Activated CD8-positive, alpha-beta memory T cell treated with anti-CD3 and anti-CD28 coated beads for 36 hours (primary cell): ENCODE data around the gene TAF1B. TPM values are rescaled to one million over a fixed set of nuclear protein-coding genes. Genes with fewer than 3 reads are reported as not detected.

Experiments
- CTCF ChIA-PET: fragments of 350-600 bp; sonication (Branson Sonifier 250); formaldehyde crosslinking; loops from one replicate; lab custom pipeline; 2021; ENCODE audit warnings: antibody characterized with exemption; lab: Charles Lee
- POLR2A ChIA-PET: fragments of 350-600 bp; sonication (Branson Sonifier 250); formaldehyde crosslinking; loops from one replicate; lab custom pipeline; 2021; ENCODE audit warnings: antibody characterized with exemption; lab: Charles Lee
- total RNA-seq, 2 experiments: library from RNA; stranded (reverse); gene quantifications; one replicate each; pipeline ENCODE4 v1.2.3, GENCODE V29; 2021

TAF1B gene
- total RNA-seq, 2 experiments from 2014 or later = 23.5 to 24.2 TPM

DNA sequence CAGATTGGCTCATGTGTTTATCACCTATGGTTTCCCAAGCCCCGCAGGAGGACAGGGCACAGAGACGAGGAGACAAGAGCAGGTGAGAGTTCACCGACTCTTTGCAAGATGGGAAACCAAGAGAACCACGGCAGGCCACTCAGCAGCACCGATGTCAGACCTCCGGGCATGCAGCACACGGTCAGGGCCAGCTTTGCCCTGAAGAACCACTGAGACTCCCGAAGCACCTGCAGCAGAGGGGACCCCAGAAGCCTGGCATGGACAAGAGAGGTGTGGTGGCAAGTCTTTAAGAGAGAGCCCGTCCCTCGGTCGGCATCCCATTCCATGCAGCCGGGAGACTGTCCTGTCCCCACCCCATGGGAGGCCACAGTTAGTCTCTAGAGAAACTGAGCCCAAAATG lies 36.6 kb upstream of the TAF1B start:
- POLR2A ChIA-PET = no interaction called here
- CTCF ChIA-PET = no interaction called here

DNA sequence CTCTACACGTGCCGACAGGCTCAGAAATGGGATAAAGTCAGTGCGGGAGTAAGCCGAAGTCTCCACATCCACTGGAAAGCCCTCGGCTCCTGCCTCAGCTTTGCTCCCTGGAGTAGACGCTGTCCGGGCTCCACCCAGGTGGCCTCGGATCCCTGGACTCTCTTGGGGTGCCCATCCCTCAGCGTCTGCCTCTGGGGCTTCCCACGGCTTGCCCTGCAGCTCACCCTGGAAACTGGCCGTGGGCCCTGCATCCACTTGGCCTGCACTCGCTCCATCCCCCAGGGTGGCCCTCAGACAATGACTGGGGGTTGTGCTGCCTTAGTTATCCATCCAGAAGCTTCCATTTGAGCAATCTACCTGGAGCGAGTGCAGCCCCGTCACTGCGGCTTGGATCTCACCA lies 36.2 kb upstream of the TAF1B start:
- ChIA-PET CTCF (no interaction called here), POLR2A (no interaction called here)

DNA sequence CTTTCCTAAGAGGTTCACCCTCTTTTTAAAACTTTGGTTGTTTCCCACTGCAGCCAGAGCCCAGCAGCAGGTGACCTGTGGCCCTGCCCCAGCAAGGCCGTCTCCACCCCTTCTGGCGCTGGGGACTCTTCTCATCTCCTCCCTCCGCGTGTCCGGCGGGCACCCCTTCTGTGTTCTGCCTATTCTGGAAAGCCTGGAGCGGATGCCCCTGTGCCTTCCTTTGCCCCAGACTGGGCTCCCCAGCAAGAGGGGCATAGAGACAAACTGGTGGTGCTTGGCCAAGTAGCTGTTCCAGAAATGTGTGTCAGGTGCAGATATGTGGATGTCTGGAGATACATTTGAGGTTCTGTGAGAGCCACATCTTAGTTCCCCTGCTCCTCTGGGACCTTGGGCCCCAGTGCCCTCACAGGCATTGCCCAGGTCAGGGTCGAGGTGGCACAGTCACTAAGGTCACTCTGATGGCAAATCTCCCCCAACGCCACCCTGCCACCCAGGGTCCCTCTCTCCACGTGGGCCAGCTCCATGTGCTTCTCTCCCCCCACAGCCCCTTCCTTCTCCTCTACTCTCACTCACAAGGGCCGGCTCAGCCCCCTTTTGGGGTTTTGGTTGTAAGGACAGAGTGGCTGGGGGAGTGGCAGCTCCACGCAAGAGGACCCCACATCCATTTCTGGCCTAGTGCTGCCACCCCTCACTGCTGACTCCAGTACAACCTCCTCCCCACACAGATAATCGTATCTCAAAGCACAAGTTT lies 35.5 kb upstream of the TAF1B start:
- ChIA-PET CTCF (no interaction called here), POLR2A (no interaction called here)

DNA sequence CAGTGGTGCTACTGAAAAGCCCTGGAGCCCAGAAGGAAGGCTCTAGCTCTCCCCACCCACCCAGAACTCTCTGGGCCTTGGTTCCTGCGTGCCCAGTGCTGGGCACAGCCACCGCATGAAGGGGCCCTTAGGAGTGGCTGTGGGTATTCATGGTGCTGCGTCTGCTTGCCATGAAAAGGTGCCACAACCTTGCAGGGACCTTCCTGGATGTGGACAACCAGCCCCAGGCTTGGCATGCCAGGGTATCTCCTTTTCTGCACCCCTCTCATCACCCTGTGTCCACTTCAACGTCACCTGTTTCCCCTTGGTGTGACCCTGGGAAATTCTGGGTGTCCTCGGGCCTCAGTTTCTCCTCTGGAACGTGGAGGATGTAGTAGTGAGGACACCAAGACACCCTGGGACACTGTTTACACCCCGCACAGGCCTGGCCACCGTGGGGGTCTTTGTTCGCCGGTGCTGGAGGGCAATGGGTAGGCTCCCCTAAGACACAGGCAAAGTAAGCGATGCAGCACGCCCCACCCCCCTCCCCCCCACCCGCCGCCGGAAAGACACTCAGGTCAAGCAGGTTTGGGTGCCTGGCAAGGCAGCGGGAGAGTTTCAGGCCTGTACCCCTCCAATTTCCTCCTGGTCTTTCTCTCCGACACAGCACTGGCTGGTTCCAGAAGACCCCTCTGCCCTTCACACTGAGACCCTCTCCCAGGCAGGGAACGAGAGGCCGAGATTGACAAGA lies 34.8 kb upstream of the TAF1B start:
- CTCF ChIA-PET = no interaction called here
- POLR2A ChIA-PET = no interaction called here

GRCh38 chr2:9809064-9809356 lies 34.3 kb upstream of the TAF1B start:
- POLR2A ChIA-PET = no interaction called here
- CTCF ChIA-PET = interaction anchor here (1.0 kb wide), 1 partner anchor 238 kb away, joined by 4 read pairs; no protein-coding TSS in a partner anchor

DNA sequence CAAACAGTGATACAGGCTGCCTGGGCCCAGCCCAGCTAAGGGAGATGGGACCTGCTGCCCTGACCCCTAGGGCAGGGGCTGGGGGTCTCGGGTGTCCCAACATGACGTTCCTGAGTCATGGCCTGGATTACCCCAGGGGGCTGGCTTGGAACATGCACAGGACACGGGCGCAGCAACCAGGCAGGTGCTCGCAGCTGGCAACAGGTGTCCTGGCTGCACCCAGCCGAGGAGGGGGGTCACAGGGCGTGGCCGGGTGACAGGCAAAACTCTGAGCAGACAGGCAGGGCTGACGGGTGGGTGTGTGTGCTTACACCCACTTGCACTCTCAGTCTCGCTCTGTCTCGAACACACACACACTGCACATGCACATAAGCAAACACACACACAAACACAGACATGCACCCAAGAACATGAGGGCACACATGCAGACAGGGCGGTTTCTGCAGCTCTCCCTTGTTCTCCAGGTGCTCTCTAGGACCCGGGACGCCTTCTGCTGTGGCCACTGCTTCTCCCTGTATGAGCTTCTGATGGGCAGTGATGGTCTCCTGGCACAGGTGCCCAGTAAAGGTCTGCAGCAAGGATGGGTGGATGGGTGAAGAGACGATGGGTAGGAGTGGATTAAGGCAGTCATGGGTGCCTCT lies 33.7 kb upstream of the TAF1B start:
- POLR2A ChIA-PET = no interaction called here

GRCh38 chr2:9811216-9811615 lies 32.1 kb upstream of the TAF1B start:
- CTCF ChIA-PET = interaction anchor here (4.8 to 5.4 kb wide), 2 partner anchors 9 to 40 kb away, joined by 17 to 68 read pairs; no protein-coding TSS in a partner anchor
- POLR2A ChIA-PET = no interaction called here

More for the DNA sequence above, 33.7 kb upstream of the TAF1B start:
- CTCF ChIA-PET = interaction anchor here (1.0 kb wide), 1 partner anchor 237 kb away, joined by 4 read pairs; no protein-coding TSS in a partner anchor

DNA sequence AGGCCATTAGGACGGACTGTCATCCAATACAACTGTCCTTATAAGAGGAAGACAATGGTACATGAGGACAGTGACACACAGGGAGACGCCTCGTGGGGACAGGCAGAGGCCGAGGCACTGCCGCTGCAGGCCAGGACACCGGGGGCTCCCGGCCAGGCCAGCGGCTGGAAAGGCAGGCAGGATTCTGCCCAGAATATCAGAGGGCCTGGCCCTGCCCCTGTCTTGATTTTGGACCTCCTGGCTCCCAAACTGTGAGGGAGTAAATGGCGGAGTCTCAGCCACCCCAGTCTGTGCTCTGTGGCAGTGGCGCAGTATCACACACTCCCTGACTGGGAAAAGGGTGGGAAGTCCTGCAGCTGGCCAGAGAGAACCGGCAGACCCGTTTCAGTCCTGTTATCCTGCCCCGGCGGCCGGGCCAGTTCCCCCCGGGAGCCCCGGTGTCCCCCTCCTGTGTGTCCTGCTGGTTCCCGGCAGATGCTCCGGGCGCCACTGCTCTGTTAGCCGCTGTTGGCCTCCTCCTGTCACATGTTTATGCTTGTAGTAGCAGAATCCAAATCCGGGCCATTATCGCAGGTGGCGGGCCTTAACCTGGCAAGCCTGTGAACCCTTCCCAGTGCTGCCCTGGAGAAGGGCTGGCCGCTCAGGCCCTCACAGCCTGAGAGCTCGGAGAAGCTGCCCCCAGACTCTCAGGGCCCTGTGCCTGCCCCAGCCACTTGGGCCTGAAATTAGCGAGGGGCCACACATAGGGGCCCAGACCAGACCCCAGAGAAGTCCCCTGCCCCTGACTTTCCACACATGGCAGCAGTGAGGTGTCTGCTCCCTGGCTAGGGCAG lies 31.4 kb upstream of the TAF1B start:
- POLR2A ChIA-PET = no interaction called here

GRCh38 chr2:9812945-9813311 lies 30.3 kb upstream of the TAF1B start:
- CTCF ChIA-PET = interaction anchor here (1.1 to 5.4 kb wide), 9 partner anchors 11 to 235 kb away, joined by 3 to 68 read pairs (median 4); no protein-coding TSS in a partner anchor
- POLR2A ChIA-PET = no interaction called here

More for the DNA sequence above, 31.4 kb upstream of the TAF1B start:
- CTCF ChIA-PET = interaction anchor here (2.8 to 5.4 kb wide), 3 partner anchors 10 to 236 kb away, joined by 13 to 68 read pairs (median 17); no protein-coding TSS in a partner anchor

- ChIA-PET POLR2A (no interaction called here), CTCF (interaction anchor here (0.6 to 5.4 kb wide), 25 partner anchors 12 to 621 kb away, joined by 3 to 68 read pairs (median 4); partner anchors contain the start of gene TAF1B)
Observed at GRCh38 chr2:9813312-9814128, 29.8 kb upstream of the TAF1B start.

- ChIA-PET POLR2A (no interaction called here), CTCF (interaction anchor here (0.6 to 5.4 kb wide), 30 partner anchors 12 to 656 kb away, joined by 3 to 68 read pairs (median 4); partner anchors contain the start of gene TAF1B)
Observed at GRCh38 chr2:9814129-9814868, 29.0 kb upstream of the TAF1B start.

DNA sequence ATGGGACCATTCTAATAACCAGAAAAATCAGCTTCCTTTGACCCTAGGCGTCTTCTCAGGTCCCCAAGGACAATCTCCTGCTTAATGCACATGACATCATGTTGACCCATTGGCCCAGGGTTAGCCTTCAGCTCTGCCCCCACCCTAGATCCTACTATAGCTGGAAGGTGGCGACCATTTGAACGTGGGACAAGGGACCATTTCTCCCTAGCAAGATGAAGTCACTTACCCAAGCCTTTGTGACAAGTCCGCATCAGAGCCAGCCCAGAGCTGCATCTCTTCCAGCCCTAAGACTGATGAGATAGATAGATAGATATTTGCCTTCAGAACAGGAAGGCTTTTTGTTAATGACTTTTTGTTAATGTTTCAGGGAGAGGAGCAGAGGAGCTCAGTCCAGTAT lies 28.2 kb upstream of the TAF1B start:
- POLR2A ChIA-PET = no interaction called here
- CTCF ChIA-PET = interaction anchor here (0.5 to 5.4 kb wide), 12 partner anchors 9 to 534 kb away, joined by 3 to 68 read pairs (median 4); partner anchors contain the start of gene TAF1B

- POLR2A ChIA-PET = no interaction called here
- CTCF ChIA-PET = interaction anchor here (0.8 to 5.4 kb wide), 6 partner anchors 14 to 233 kb away, joined by 3 to 68 read pairs (median 8); partner anchors contain the start of gene TAF1B
Observed at GRCh38 chr2:9815844-9816279, 27.4 kb upstream of the TAF1B start.

DNA sequence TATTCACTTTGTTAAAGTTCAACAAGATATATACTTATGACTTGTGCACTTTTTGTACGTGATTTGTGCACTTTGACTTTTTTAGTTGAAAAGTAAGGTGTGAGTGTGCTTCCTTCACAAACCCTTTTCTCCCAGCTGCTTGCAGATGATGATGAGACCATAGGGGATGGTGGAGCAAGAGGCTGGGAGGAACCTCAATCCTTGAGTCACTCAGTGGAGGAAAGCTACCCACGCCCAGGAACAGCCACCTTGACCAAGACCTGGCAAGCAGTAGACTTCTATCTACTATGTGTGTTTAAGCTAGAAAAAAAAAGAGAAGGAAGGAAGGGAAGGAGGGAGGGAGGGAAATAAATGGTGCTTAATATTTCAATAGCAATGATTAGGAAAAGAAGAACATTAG lies 25.2 kb upstream of the TAF1B start:
- POLR2A ChIA-PET = interaction anchor here (0.6 kb wide), 1 partner anchor 19 kb away, joined by 3 read pairs; no protein-coding TSS in a partner anchor
- CTCF ChIA-PET = no interaction called here

GRCh38 chr2:9819551-9819950 lies 23.7 kb upstream of the TAF1B start:
- POLR2A ChIA-PET = no interaction called here
- CTCF ChIA-PET = no interaction called here

GRCh38 chr2:9820020-9820973 lies 23.0 kb upstream of the TAF1B start:
- CTCF ChIA-PET = no interaction called here
- POLR2A ChIA-PET = no interaction called here
